22Rv1 (cell line): ENCODE results near the gene CEP63.

Source experiments
- CTCF ChIP-seq: fragments of 450-650 bp; IDR thresholded peaks from 2 replicates; pipeline ENCODE4 v1.5.1; 2017; ENCODE audit warnings: mild to moderate bottlenecking
- ZFX ChIP-seq: fragments of 450-650 bp; IDR thresholded peaks from 2 replicates; pipeline ENCODE4 v1.6.1; 2017; ENCODE audit warnings: antibody characterized with exemption, borderline replicate concordance

- TF ChIP-seq CTCF (no peak), ZFX (no peak)
Observed at GRCh38 chr3:134477002-134477401, 8.9 kb upstream of the CEP63 start.
